ENCODE measurements around the gene TRHDE. TPM values are rescaled to one million over a fixed set of nuclear protein-coding genes. Genes with fewer than 3 reads are reported as not detected.

The TRHDE gene
- total and polyA plus RNA-seq, 2 donors (not counting 1 experiment from before 2014, with no cell fraction given): 7.3 to 8.8 TPM

DNA sequence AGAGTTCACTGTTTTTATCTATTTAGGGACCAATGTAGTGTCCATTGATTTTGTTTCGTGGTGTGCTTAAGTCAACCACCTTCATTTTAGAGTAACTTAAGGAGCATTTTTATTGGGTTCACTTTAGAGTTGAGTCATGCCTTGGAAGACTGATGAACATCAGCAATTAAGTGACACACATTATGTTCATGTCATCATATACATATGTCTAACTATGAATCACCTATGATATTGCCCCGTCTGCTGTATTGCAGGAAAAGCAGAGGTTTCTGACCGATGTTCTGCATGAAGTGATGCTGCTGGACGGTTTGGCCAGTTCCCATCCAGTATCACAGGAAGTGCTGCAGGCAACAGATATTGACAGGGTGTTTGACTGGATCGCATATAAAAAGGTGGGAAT, 227.1 kb downstream of the TRHDE start:
- no peaks in the 10 kb centered on the region for H3K79me2 ChIP-seq (ENCODE audit: control insufficient read depth, insufficient read depth, low read length)
- no peaks in the 10 kb centered on the region for H3K27me3 ChIP-seq (ENCODE audit: control insufficient read depth, insufficient read depth, low read length)
- H3K4me2 ChIP-seq (ENCODE audit: extremely low read depth, insufficient read depth, low read length): no peak overlapping the region
- no peaks in the 10 kb centered on the region for H3K9me3 ChIP-seq (ENCODE audit: control insufficient read depth, insufficient read depth, low read depth, low read length)
- no peaks in the 10 kb centered on the region for H4K20me1 ChIP-seq (ENCODE audit: control insufficient read depth, extremely low read depth, insufficient read depth, low read length)
- H3K4me3 ChIP-seq (replicated peaks in 1 of 4; ENCODE audit: control extremely low read depth in 1 of 4, insufficient read depth in 1 of 4, low read depth in 3 of 4, low read length in 4 of 4): no peak overlapping the region
- peak in 1 of 2 donors; percentile 7 for DNase-seq (ENCODE audit: low read depth in 2 of 2)
- TF ChIP-seq EZH2 (IDR thresholded peaks at IDR 0.05; ENCODE audit: low read length, missing control alignments): no peak
- TF ChIP-seq, protein P1, sequence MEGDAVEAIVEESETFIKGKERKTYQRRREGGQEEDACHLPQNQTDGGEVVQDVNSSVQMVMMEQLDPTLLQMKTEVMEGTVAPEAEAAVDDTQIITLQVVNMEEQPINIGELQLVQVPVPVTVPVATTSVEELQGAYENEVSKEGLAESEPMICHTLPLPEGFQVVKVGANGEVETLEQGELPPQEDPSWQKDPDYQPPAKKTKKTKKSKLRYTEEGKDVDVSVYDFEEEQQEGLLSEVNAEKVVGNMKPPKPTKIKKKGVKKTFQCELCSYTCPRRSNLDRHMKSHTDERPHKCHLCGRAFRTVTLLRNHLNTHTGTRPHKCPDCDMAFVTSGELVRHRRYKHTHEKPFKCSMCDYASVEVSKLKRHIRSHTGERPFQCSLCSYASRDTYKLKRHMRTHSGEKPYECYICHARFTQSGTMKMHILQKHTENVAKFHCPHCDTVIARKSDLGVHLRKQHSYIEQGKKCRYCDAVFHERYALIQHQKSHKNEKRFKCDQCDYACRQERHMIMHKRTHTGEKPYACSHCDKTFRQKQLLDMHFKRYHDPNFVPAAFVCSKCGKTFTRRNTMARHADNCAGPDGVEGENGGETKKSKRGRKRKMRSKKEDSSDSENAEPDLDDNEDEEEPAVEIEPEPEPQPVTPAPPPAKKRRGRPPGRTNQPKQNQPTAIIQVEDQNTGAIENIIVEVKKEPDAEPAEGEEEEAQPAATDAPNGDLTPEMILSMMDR (conservative IDR thresholded peaks at IDR 0.05 in 1 of 2, IDR thresholded peaks at IDR 0.05 in 1 of 2; ENCODE audit: low read depth in 1 of 2, low read length in 2 of 2): no peak
- no peak overlapping the region for H3K9ac ChIP-seq (ENCODE audit: insufficient read depth, low read length)
- H3K27ac ChIP-seq (ENCODE audit: insufficient read depth, low read length): no peak overlapping the region
- H3K4me1 ChIP-seq (ENCODE audit: control insufficient read depth, extremely low read depth, insufficient read depth, low read length): no peaks in the 10 kb centered on the region
- no peak overlapping the region for H2AFZ ChIP-seq (ENCODE audit: low read length)
- H3K36me3 ChIP-seq (ENCODE audit: control insufficient read depth, insufficient read depth, low read length): no peaks in the 10 kb centered on the region

DNA sequence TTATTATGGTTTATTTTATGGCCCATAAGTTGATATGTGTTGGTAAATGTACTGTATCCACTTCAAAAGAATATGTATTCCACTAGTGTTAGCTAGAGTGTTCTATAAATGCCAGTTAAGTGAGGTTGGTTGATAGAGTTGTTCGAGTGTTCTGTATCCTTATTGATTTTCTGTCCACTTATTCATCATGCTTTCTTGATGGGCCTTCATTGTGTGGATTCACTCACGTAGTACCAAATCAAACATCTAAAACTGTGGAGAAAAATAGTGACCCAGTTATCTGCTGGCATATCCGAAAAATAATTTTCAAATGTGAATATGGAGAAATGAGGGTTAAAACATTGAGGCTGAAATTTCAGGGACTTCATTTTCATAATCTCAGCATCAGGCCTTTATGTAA, 230.4 kb downstream of the TRHDE start:
- Histone ChIP-seq H4K20me1 (ENCODE audit: control insufficient read depth, extremely low read depth, insufficient read depth, low read length) (no peaks in the 10 kb centered on the region), H3K9ac (ENCODE audit: insufficient read depth, low read length) (no peak overlapping the region), H3K4me2 (ENCODE audit: extremely low read depth, insufficient read depth, low read length) (no peak overlapping the region), H3K4me1 (ENCODE audit: control insufficient read depth, extremely low read depth, insufficient read depth, low read length) (no peaks in the 10 kb centered on the region), H3K27ac (ENCODE audit: insufficient read depth, low read length) (no peak overlapping the region), H3K79me2 (ENCODE audit: control insufficient read depth, insufficient read depth, low read length) (no peaks in the 10 kb centered on the region), H3K9me3 (ENCODE audit: control insufficient read depth, insufficient read depth, low read depth, low read length) (no peaks in the 10 kb centered on the region), H3K27me3 (ENCODE audit: control insufficient read depth, insufficient read depth, low read length) (no peaks in the 10 kb centered on the region), H2AFZ (ENCODE audit: low read length) (no peak overlapping the region), H3K4me3 (replicated peaks in 1 of 4; ENCODE audit: control extremely low read depth in 1 of 4, insufficient read depth in 1 of 4, low read depth in 3 of 4, low read length in 4 of 4) (no peak overlapping the region), H3K36me3 (ENCODE audit: control insufficient read depth, insufficient read depth, low read length) (no peaks in the 10 kb centered on the region)
- no peak for DNase-seq (ENCODE audit: low read depth in 2 of 2)
- no peak for TF ChIP-seq EZH2 (IDR thresholded peaks at IDR 0.05; ENCODE audit: low read length, missing control alignments)
- TF ChIP-seq, protein P1 (conservative IDR thresholded peaks at IDR 0.05 in 1 of 2, IDR thresholded peaks at IDR 0.05 in 1 of 2; ENCODE audit: low read depth in 1 of 2, low read length in 2 of 2): no peak

DNA sequence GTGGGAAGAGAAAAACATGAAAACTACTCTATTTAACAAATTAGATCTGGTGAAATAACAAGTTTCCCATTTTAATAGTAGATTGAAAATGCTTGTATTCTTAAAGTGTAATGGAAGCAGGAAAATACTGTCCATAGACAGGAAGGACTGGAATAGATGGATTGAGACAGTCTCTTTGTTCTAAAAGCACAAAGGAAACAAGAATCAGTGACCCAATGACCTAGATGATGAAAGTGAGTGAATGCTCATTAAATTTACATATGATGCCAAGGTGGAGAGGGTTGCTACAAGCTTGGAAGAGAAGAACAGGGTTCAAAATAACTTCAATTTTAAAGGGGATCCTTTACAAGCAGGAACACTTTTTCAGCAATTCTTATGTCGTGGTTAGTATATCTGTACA, 233.1 kb downstream of the TRHDE start:
- Histone ChIP-seq H2AFZ (ENCODE audit: low read length) (no peak overlapping the region), H4K20me1 (ENCODE audit: control insufficient read depth, extremely low read depth, insufficient read depth, low read length) (no peaks in the 10 kb centered on the region), H3K9me3 (ENCODE audit: control insufficient read depth, insufficient read depth, low read depth, low read length) (no peaks in the 10 kb centered on the region), H3K4me1 (ENCODE audit: control insufficient read depth, extremely low read depth, insufficient read depth, low read length) (no peaks in the 10 kb centered on the region), H3K4me3 (replicated peaks in 1 of 4; ENCODE audit: control extremely low read depth in 1 of 4, insufficient read depth in 1 of 4, low read depth in 3 of 4, low read length in 4 of 4) (no peak overlapping the region), H3K9ac (ENCODE audit: insufficient read depth, low read length) (no peak overlapping the region), H3K27ac (ENCODE audit: insufficient read depth, low read length) (no peak overlapping the region), H3K4me2 (ENCODE audit: extremely low read depth, insufficient read depth, low read length) (no peak overlapping the region), H3K27me3 (ENCODE audit: control insufficient read depth, insufficient read depth, low read length) (no peaks in the 10 kb centered on the region), H3K79me2 (ENCODE audit: control insufficient read depth, insufficient read depth, low read length) (no peaks in the 10 kb centered on the region), H3K36me3 (ENCODE audit: control insufficient read depth, insufficient read depth, low read length) (no peaks in the 10 kb centered on the region)
- no peak for DNase-seq (ENCODE audit: low read depth in 2 of 2)
- no peak for TF ChIP-seq EZH2 (IDR thresholded peaks at IDR 0.05; ENCODE audit: low read length, missing control alignments)
- TF ChIP-seq, protein P1 (conservative IDR thresholded peaks at IDR 0.05 in 1 of 2, IDR thresholded peaks at IDR 0.05 in 1 of 2; ENCODE audit: low read depth in 1 of 2, low read length in 2 of 2): no peak

All from fibroblast of lung (primary cell).